Spleen (tissue), 7 donors: Measurements from ENCODE around the gene PCBP3.

Experiments used
- POLR2A ChIP-seq, 3 donors: fragments of 450-650 bp; IDR thresholded peaks; one replicate each; pipeline ENCODE4 v1.5.1; 2017; ENCODE audit warnings: antibody characterized with exemption in 3 of 3, mild to moderate bottlenecking in 1 of 3
- TF ChIP-seq, protein P1 (sequence below), 11 experiments: fragments of 200-600 bp in 7 of 11; fragments of 450-650 bp in 4 of 11; sonication (generic) in 4 of 11; IDR thresholded peaks in 8 of 11; conservative IDR thresholded peaks in 3 of 11; 1 replicate in 7 of 11; 2 replicates in 4 of 11; pipeline versions ENCODE4 v1.4.0 to v1.8.0; 2016 to 2021; ENCODE audit warnings: antibody characterized with exemption in 11 of 11, inconsistent platforms in 4 of 11, mild to moderate bottlenecking in 1 of 11
- donor health status: DM: no; HTN: no; CAD: no; lungs with moderate emphysema.
- donor health status: DM: no; HTN: no; CAD: no.
- donor health status: DM: no; HTN: no; CAD: no.

DNA sequence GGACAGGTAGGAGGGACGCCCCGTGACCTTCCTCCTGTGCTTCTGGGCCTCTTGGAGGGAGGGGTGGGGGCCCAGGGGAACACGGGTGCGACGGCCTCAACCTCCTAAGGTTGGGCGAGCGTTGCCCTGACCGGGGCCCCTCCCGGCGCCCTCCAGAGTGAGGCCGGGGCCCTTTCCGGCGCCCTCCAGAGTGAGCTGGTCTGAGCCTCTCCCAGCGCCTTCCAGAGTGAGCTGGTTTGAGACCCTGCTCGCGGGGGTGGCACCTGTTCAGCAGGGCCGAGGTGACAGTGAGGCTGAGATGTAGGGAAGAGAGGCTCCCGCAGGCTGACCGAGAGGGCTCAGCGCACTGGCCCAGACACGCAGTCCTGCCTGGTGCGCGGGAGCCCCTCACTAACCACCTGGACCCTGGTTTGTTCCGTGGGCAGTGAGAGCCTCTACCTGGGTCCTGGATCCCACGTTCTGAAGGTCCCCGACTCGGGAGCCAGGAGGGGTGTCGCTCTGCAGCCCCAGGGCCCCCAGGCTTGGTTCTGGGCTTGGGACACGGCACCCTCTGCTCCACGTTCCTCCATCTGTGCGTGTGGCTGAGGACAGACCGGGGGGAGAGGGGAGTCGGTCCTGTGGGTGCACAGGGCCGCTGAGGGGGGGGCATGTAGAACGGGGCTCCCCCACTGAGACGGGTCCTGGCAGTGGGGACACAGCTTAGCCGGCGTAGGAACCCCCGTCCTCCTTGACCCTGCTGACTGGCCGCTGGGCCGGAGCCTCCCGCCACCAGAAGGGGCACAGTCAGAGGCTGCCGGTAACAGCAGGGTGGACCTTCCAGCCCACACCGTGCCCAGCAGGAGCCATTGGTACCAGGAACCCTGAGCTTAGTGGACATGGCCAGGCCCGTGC lies 339.5 kb downstream of the PCBP3 start:
- TF ChIP-seq, protein P1, sequence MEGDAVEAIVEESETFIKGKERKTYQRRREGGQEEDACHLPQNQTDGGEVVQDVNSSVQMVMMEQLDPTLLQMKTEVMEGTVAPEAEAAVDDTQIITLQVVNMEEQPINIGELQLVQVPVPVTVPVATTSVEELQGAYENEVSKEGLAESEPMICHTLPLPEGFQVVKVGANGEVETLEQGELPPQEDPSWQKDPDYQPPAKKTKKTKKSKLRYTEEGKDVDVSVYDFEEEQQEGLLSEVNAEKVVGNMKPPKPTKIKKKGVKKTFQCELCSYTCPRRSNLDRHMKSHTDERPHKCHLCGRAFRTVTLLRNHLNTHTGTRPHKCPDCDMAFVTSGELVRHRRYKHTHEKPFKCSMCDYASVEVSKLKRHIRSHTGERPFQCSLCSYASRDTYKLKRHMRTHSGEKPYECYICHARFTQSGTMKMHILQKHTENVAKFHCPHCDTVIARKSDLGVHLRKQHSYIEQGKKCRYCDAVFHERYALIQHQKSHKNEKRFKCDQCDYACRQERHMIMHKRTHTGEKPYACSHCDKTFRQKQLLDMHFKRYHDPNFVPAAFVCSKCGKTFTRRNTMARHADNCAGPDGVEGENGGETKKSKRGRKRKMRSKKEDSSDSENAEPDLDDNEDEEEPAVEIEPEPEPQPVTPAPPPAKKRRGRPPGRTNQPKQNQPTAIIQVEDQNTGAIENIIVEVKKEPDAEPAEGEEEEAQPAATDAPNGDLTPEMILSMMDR (IDR thresholded peaks at IDR 0.05 in 8 of 11, conservative IDR thresholded peaks at IDR 0.05 in 3 of 11): no peak
- no peak for TF ChIP-seq POLR2A (IDR thresholded peaks at IDR 0.05)
